Measurements from ENCODE around the gene MERTK. TPM values are rescaled to one million over a fixed set of nuclear protein-coding genes. Genes with fewer than 3 reads are reported as not detected.
A peak's percentile ranks its signal among the peaks of the same experiment; 100 is the strongest.

Gene MERTK
- total and polyA plus RNA-seq, 12 donors = 23.3 to 152 (median 75.3) TPM

- peaks cover 25 to 47% of the 10 kb centered on the region in 2 donors for H3K4me1 ChIP-seq (replicated peaks in 1 of 2)
- H3K4me3 ChIP-seq = no peak overlapping the region
- H3K27ac ChIP-seq = peak overlapping the region; percentile 72 to 93 (median 84)
- WGBS, 4 donors = 34 to 48% (median 40%) methylated on average over 2 of the region's 2 CpGs
- H3K36me3 ChIP-seq (replicated peaks in 1 of 2) = peaks cover 0 to 31% of the 10 kb centered on the region in 2 donors
- no peaks in the 10 kb centered on the region for H3K27me3 ChIP-seq
- intact Hi-C loops (cut with DNase I) = no loop called here
- H3K9me3 ChIP-seq (replicated peaks in 1 of 3) = no peaks in the 10 kb centered on the region
- no peak for TF ChIP-seq POLR2A (IDR thresholded peaks at IDR 0.05)
- DNase-seq = peak in 4 of 7 donors; percentile 30 to 55 (median 44)
Observed at GRCh38 chr2:111945444-111946293, 47.3 kb downstream of the MERTK start.

- no peak for TF ChIP-seq POLR2A (IDR thresholded peaks at IDR 0.05)
- no peak for TF ChIP-seq CTCF (IDR thresholded peaks at IDR 0.05)
- H3K4me1 ChIP-seq (replicated peaks in 1 of 2) = peaks cover 25 to 47% of the 10 kb centered on the region in 2 donors
- no peaks in the 10 kb centered on the region for H3K27me3 ChIP-seq
- 28 to 52% (median 33%) methylated on average over 9 of the region's 9 CpGs for WGBS, 4 donors
- peak in 6 of 7 donors; percentile 74 to 83 (median 77) for DNase-seq
- intact Hi-C loops (cut with DNase I) = no loop called here
- peak overlapping the region; percentile 72 to 93 (median 84) for H3K27ac ChIP-seq
- peaks cover 0 to 27% of the 10 kb centered on the region in 2 donors for H3K36me3 ChIP-seq (replicated peaks in 1 of 2)
- no peak overlapping the region for H3K4me3 ChIP-seq
- no peaks in the 10 kb centered on the region for H3K9me3 ChIP-seq (replicated peaks in 1 of 3)
Observed at GRCh38 chr2:111946294-111947114, 48.1 kb downstream of the MERTK start.

GRCh38 chr2:111947219-111947618, 48.8 kb downstream of the MERTK start:
- TF ChIP-seq POLR2A (IDR thresholded peaks at IDR 0.05) = no peak
- no peak for TF ChIP-seq CTCF (IDR thresholded peaks at IDR 0.05)
- Histone ChIP-seq H3K27me3 (no peaks in the 10 kb centered on the region), H3K9me3 (replicated peaks in 1 of 3) (no peaks in the 10 kb centered on the region), H3K36me3 (replicated peaks in 1 of 2) (peaks cover 0 to 27% of the 10 kb centered on the region in 2 donors), H3K27ac (peak overlapping the region; percentile 72 to 93 (median 84)), H3K4me3 (no peak overlapping the region), H3K4me1 (replicated peaks in 1 of 2) (peaks cover 25 to 47% of the 10 kb centered on the region in 2 donors)
- no peak for DNase-seq
- intact Hi-C loops (cut with DNase I) = no loop called here
- WGBS, 4 donors = 79 to 90% (median 84%) methylated on average over 11 of the region's 11 CpGs

- 81 to 89% (median 86%) methylated on average over 4 of the region's 4 CpGs for WGBS, 4 donors
- intact Hi-C loops (cut with DNase I) = no loop called here
- Histone ChIP-seq H3K9me3 (replicated peaks in 1 of 3) (no peaks in the 10 kb centered on the region), H3K4me3 (no peak overlapping the region), H3K36me3 (replicated peaks in 1 of 2) (peaks cover 0 to 42% of the 10 kb centered on the region in 2 donors), H3K27ac (peak overlapping the region in 3 of 5 donors; percentile 7 to 93 (median 22)), H3K4me1 (replicated peaks in 1 of 2) (peaks cover 25 to 35% of the 10 kb centered on the region in 2 donors), H3K27me3 (no peaks in the 10 kb centered on the region)
- DNase-seq = no peak
- no peak for TF ChIP-seq POLR2A (IDR thresholded peaks at IDR 0.05)
Observed at GRCh38 chr2:111948832-111949231, 50.4 kb downstream of the MERTK start.

- TF ChIP-seq POLR2A (IDR thresholded peaks at IDR 0.05) (no peak), CTCF (IDR thresholded peaks at IDR 0.05) (no peak)
- DNase-seq = no peak
- Histone ChIP-seq H3K36me3 (replicated peaks in 1 of 2) (peaks cover 0 to 40% of the 10 kb centered on the region in 2 donors), H3K4me1 (replicated peaks in 1 of 2) (peaks cover 30 to 38% of the 10 kb centered on the region in 2 donors), H3K27ac (peak overlapping the region in 1 of 5 donors; percentile 17), H3K9me3 (replicated peaks in 1 of 3) (no peaks in the 10 kb centered on the region), H3K27me3 (no peaks in the 10 kb centered on the region), H3K4me3 (no peak overlapping the region)
- WGBS, 4 donors = 82 to 100% (median 96%) methylated on average over 1 of the region's 1 CpG
- intact Hi-C loops (cut with DNase I) = no loop called here
Observed at GRCh38 chr2:111950236-111950635, 51.8 kb downstream of the MERTK start.
